DND-41 (cell line): ENCODE measurements around the gene FSHR.

Experiments used
- CTCF ChIP-seq: IDR thresholded peaks from 2 replicates; pipeline ENCODE4 v1.5.1; 2012; ENCODE audit warnings: borderline replicate concordance, low read length, moderate library complexity, mild to moderate bottlenecking; ENCODE audit not compliant: poor library complexity, severe bottlenecking; ENCODE audit errors: extremely low read depth
- EZH2 ChIP-seq: IDR thresholded peaks from 3 replicates; pipeline ENCODE4 v1.6.1; 2012; ENCODE audit warnings: borderline replicate concordance, low read depth, mild to moderate bottlenecking, moderate library complexity, low read length, inconsistent platforms; ENCODE audit not compliant: severe bottlenecking

GRCh38 chr2:49026706-49027105, 127.6 kb downstream of the FSHR start:
- TF ChIP-seq CTCF (no peak), EZH2 (no peak)
